GM12878 (cell line): Measurements from ENCODE around the gene USB1. TPM values are rescaled to one million over a fixed set of nuclear protein-coding genes. Genes with fewer than 3 reads are reported as not detected.

Experiments
- BACH1 ChIP-seq: fragments of 450-650 bp; IDR thresholded peaks from 2 replicates; pipeline ENCODE4 v1.6.1; 2017; ENCODE audit warnings: mild to moderate bottlenecking, borderline replicate concordance
- CHD2 ChIP-seq: IDR thresholded peaks from 2 replicates; pipeline ENCODE4 v1.6.1; 2011; ENCODE audit warnings: low read depth, low read length, improper control_type of control experiment, borderline replicate concordance
- DPF2 ChIP-seq: fragments of 450-650 bp; IDR thresholded peaks from 2 replicates; pipeline ENCODE4 v1.6.1; 2017; ENCODE audit warnings: mild to moderate bottlenecking
- EP300 ChIP-seq, 2 experiments: fragments of 150-350 bp in 1 of 2; IDR thresholded peaks; 2 replicates each; pipeline ENCODE4 v1.6.1; 2011 to 2012; ENCODE audit warnings: low read depth in 2 of 2, low read length in 2 of 2, borderline replicate concordance in 1 of 2, improper control_type of control experiment in 1 of 2, inconsistent platforms in 1 of 2; ENCODE audit not compliant: control insufficient read depth in 1 of 2
- GABPA ChIP-seq: IDR thresholded peaks from 2 replicates; pipeline ENCODE4 v1.6.1; 2014; ENCODE audit warnings: antibody characterized with exemption, low read depth, mild to moderate bottlenecking, inconsistent platforms
- HDAC6 ChIP-seq: fragments of 200-600 bp; sonication (generic); IDR thresholded peaks from one replicate; pipeline ENCODE4 v1.8.0; 2017; ENCODE audit warnings: antibody characterized with exemption; ENCODE audit not compliant: unreplicated experiment
- HSF1 ChIP-seq: fragments of 150-350 bp; IDR thresholded peaks from 2 replicates; pipeline ENCODE4 v1.6.1; 2014; ENCODE audit warnings: mild to moderate bottlenecking, low read depth, low read length
- IRF5 ChIP-seq: fragments of 450-650 bp; IDR thresholded peaks from 2 replicates; pipeline ENCODE4 v1.6.1; 2017; ENCODE audit warnings: borderline replicate concordance
- NR2C1 ChIP-seq: fragments of 450-650 bp; IDR thresholded peaks from 2 replicates; pipeline ENCODE4 v1.6.1; 2017; ENCODE audit warnings: antibody characterized with exemption, mild to moderate bottlenecking, moderate library complexity
- POLR2A ChIP-seq: IDR thresholded peaks from 2 replicates; pipeline ENCODE4 v1.6.1; 2011; ENCODE audit warnings: low read depth, mild to moderate bottlenecking, low read length
- SPI1 ChIP-seq: IDR thresholded peaks from 2 replicates; pipeline ENCODE4 v1.6.1; 2011; ENCODE audit warnings: low read depth, mild to moderate bottlenecking, low read length, moderate library complexity, borderline replicate concordance; ENCODE audit not compliant: insufficient read depth
- USF1 ChIP-seq: IDR thresholded peaks from 2 replicates; pipeline ENCODE4 v1.6.1; 2011; ENCODE audit warnings: borderline replicate concordance, low read depth, mild to moderate bottlenecking, moderate library complexity, mixed read lengths, low read length; ENCODE audit not compliant: insufficient read depth; ENCODE audit errors: extremely low read length
- USF2 ChIP-seq: IDR thresholded peaks from 2 replicates; pipeline ENCODE4 v1.6.1; 2011; ENCODE audit warnings: low read depth, low read length, improper control_type of control experiment, borderline replicate concordance
- ZNF207 ChIP-seq: fragments of 450-650 bp; IDR thresholded peaks from 2 replicates; pipeline ENCODE4 v1.6.1; 2014; ENCODE audit warnings: antibody characterized with exemption, mild to moderate bottlenecking, borderline replicate concordance
- polyA plus RNA-seq, 11 experiments: library from polyadenylated mRNA; depleted of rRNA in 4 of 11; unstranded in 6 of 11; stranded (reverse) in 5 of 11; fragments of >200 nt; fragmentation: Nextera tagmentation in 4 of 11; fragmentation: Illumina TruSeq in 1 of 11; extraction: Ambion mirVana in 4 of 11; extraction: Trizol in 1 of 11; gene quantifications; 1 replicate in 1 of 11; 2 replicates in 10 of 11; pipeline versions ENCODE4 v1.2.1 to v1.2.3, GENCODE V29; 2011 to 2016; ENCODE audit warnings: inconsistent platforms in 2 of 11, missing spikeins in 2 of 11, low read depth in 1 of 11
- total RNA-seq, 4 experiments: library from RNA; depleted of rRNA in 3 of 4; stranded (reverse); fragments of >200 nt in 3 of 4; fragmentation: Illumina TruSeq in 1 of 4; extraction: Trizol in 1 of 4; gene quantifications; 2 replicates each; pipeline versions ENCODE4 v1.2.1 to v1.2.3, GENCODE V29; 2013 to 2021
- TF ChIP-seq, protein P1 (sequence below): fragments of 450-650 bp; IDR thresholded peaks from 2 replicates; pipeline ENCODE4 v1.6.1; 2018; ENCODE audit warnings: mild to moderate bottlenecking, low read depth, moderate library complexity; ENCODE audit not compliant: partially characterized antibody
- TF ChIP-seq, protein P2 (sequence below): IDR thresholded peaks from 2 replicates; pipeline ENCODE4 v1.6.1; 2011; ENCODE audit warnings: borderline replicate concordance, low read depth, mild to moderate bottlenecking, moderate library complexity, low read length; ENCODE audit not compliant: insufficient read depth, poor library complexity, severe bottlenecking

The USB1 gene
- total and polyA plus RNA-seq, 10 of the 15 experiments (the other 5 are each of a cell fraction or from before 2014, with no cell fraction given), result 7.9 to 72.2 (median 41.6) TPM

DNA sequence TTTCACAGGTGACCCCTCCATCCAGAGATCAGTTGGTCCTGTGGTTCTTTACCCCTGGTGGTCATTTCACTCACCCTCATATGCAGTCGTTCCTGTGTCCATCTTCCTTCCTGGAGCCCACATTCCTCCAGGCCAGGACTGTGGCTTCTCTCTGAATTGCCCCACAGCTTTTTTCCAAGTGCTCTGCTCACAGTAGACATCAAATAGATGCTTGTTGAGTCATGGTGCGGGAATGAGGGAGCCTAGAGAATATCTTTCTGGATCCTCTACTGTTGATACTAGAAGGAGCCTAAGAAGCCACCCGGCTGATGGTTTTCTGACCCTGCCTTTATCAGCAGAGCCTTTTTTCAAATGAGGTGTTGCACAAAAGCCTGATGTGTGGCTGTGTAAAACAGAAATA, 10.4 kb downstream of the USB1 start (continued):
- TF ChIP-seq, protein P1, sequence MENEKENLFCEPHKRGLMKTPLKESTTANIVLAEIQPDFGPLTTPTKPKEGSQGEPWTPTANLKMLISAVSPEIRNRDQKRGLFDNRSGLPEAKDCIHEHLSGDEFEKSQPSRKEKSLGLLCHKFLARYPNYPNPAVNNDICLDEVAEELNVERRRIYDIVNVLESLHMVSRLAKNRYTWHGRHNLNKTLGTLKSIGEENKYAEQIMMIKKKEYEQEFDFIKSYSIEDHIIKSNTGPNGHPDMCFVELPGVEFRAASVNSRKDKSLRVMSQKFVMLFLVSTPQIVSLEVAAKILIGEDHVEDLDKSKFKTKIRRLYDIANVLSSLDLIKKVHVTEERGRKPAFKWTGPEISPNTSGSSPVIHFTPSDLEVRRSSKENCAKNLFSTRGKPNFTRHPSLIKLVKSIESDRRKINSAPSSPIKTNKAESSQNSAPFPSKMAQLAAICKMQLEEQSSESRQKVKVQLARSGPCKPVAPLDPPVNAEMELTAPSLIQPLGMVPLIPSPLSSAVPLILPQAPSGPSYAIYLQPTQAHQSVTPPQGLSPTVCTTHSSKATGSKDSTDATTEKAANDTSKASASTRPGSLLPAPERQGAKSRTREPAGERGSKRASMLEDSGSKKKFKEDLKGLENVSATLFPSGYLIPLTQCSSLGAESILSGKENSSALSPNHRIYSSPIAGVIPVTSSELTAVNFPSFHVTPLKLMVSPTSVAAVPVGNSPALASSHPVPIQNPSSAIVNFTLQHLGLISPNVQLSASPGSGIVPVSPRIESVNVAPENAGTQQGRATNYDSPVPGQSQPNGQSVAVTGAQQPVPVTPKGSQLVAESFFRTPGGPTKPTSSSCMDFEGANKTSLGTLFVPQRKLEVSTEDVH, result no peak
- TF ChIP-seq DPF2 (no peak), USF2 (no peak), ZNF207 (no peak), SPI1 (no peak), HDAC6 (no peak), BACH1 (no peak), USF1 (no peak), POLR2A (no peak), IRF5 (no peak), CHD2 (no peak), GABPA (no peak), NR2C1 (no peak), EP300 (IDR thresholded peaks at IDR 0.05; ENCODE audit: borderline replicate concordance in 1 of 2, control insufficient read depth in 1 of 2, low read depth in 2 of 2, low read length in 2 of 2) (no peak), HSF1 (no peak)
- TF ChIP-seq, protein P2, sequence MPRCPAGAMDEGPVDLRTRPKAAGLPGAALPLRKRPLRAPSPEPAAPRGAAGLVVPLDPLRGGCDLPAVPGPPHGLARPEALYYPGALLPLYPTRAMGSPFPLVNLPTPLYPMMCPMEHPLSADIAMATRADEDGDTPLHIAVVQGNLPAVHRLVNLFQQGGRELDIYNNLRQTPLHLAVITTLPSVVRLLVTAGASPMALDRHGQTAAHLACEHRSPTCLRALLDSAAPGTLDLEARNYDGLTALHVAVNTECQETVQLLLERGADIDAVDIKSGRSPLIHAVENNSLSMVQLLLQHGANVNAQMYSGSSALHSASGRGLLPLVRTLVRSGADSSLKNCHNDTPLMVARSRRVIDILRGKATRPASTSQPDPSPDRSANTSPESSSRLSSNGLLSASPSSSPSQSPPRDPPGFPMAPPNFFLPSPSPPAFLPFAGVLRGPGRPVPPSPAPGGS, result no peak
